CD14-positive monocyte (primary cell): Measurements from ENCODE around the gene OFD1. TPM values are rescaled to one million over a fixed set of nuclear protein-coding genes. Genes with fewer than 3 reads are reported as not detected.

ENCODE experiments used
- DNase-seq, 3 donors: peaks; one replicate each; pipeline ENCODE4 v3.0.0-alpha.2; 2011 to 2022
- H2AFZ ChIP-seq: 2 replicates; pipeline ENCODE4 v1.6.0; 2012; ENCODE audit warnings: mild to moderate bottlenecking, low read depth, low read length, inconsistent platforms; ENCODE audit not compliant: insufficient read depth, poor library complexity, severe bottlenecking
- H3K27ac ChIP-seq, 2 donors: 1 replicate in 1 of 2; 2 replicates in 1 of 2; pipeline ENCODE4 v1.5.1; 2012 to 2013; ENCODE audit warnings: low read length in 2 of 2, control low read depth in 1 of 2, inconsistent platforms in 1 of 2, low read depth in 1 of 2, mild to moderate bottlenecking in 1 of 2
- H3K27me3 ChIP-seq, 2 donors: one replicate each; pipeline versions ENCODE4 v1.6.0 to v1.6.1; 2011 to 2013; ENCODE audit warnings: low read length in 2 of 2; ENCODE audit not compliant: control insufficient read depth in 2 of 2, insufficient read depth in 2 of 2
- H3K36me3 ChIP-seq, 2 donors: replicated peaks in 1 of 2; 1 replicate in 1 of 2; 2 replicates in 1 of 2; pipeline versions ENCODE4 v1.5.1 to v1.6.1; 2012 to 2013; ENCODE audit warnings: low read length in 2 of 2, control low read depth in 1 of 2, inconsistent platforms in 1 of 2, mild to moderate bottlenecking in 1 of 2; ENCODE audit not compliant: insufficient read depth in 2 of 2, control insufficient read depth in 1 of 2
- H3K4me1 ChIP-seq, 2 donors: 1 replicate in 1 of 2; 2 replicates in 1 of 2; pipeline versions ENCODE4 v1.5.1 to v1.6.1; 2012 to 2013; ENCODE audit warnings: low read length in 2 of 2, control low read depth in 1 of 2, inconsistent platforms in 1 of 2, mild to moderate bottlenecking in 1 of 2, moderate library complexity in 1 of 2; ENCODE audit not compliant: insufficient read depth in 2 of 2, control insufficient read depth in 1 of 2
- H3K4me2 ChIP-seq: replicated peaks from 2 replicates; pipeline ENCODE3; 2012; ENCODE audit warnings: low read length, moderate library complexity, mild to moderate bottlenecking; ENCODE audit not compliant: poor library complexity, severe bottlenecking; ENCODE audit errors: extremely low read depth
- H3K4me3 ChIP-seq, 3 experiments: fragments of 200-600 bp in 1 of 3; sonication (generic) in 1 of 3; replicated peaks in 1 of 3; 1 replicate in 2 of 3; 2 replicates in 1 of 3; pipeline ENCODE4 v1.5.1; 2011 to 2013; ENCODE audit warnings: low read length in 3 of 3, mild to moderate bottlenecking in 3 of 3, control low read depth in 2 of 3, low read depth in 2 of 3, inconsistent platforms in 1 of 3, moderate library complexity in 1 of 3
- H3K79me2 ChIP-seq: 2 replicates; pipeline ENCODE4 v1.6.0; 2012; ENCODE audit warnings: mild to moderate bottlenecking, control low read depth, inconsistent platforms, low read length, moderate library complexity; ENCODE audit not compliant: insufficient read depth
- H3K9ac ChIP-seq: 2 replicates; pipeline ENCODE4 v1.6.0; 2017; ENCODE audit warnings: low read length, mild to moderate bottlenecking; ENCODE audit not compliant: insufficient read depth, poor library complexity, severe bottlenecking
- H3K9me3 ChIP-seq, 2 donors: replicated peaks in 1 of 2; 1 replicate in 1 of 2; 2 replicates in 1 of 2; pipeline versions ENCODE4 v1.5.1 to v1.6.1; 2012 to 2013; ENCODE audit warnings: low read length in 2 of 2, control low read depth in 1 of 2; ENCODE audit not compliant: control insufficient read depth in 1 of 2, insufficient read depth in 1 of 2
- H4K20me1 ChIP-seq: 2 replicates; pipeline ENCODE4 v1.6.0; 2012; ENCODE audit warnings: mild to moderate bottlenecking, low read length, control low read depth, moderate library complexity; ENCODE audit not compliant: insufficient read depth
- H3K27ac Mint-ChIP-seq, 7 donors: one replicate each; pipeline ENCODE4 v1.8.0; 2020; ENCODE audit warnings: mild to moderate bottlenecking in 7 of 7, mixed read lengths in 7 of 7, moderate library complexity in 6 of 7, inconsistent platforms in 2 of 7
- H3K27me3 Mint-ChIP-seq, 3 donors: one replicate each; pipeline ENCODE4 v1.8.0; 2021 to 2022; ENCODE audit warnings: low read depth in 3 of 3, mild to moderate bottlenecking in 3 of 3, mixed read lengths in 3 of 3, moderate library complexity in 3 of 3, inconsistent platforms in 1 of 3
- H3K36me3 Mint-ChIP-seq, 2 donors: one replicate each; pipeline ENCODE4 v1.8.0; 2020; ENCODE audit warnings: mixed read lengths in 2 of 2, inconsistent platforms in 1 of 2, mild to moderate bottlenecking in 1 of 2
- H3K4me1 Mint-ChIP-seq: one replicate; pipeline ENCODE4 v1.8.0; 2020; ENCODE audit warnings: mild to moderate bottlenecking, mixed read lengths
- H3K4me3 Mint-ChIP-seq, 2 donors: one replicate each; pipeline ENCODE4 v1.8.0; 2020; ENCODE audit warnings: mild to moderate bottlenecking in 2 of 2, mixed read lengths in 2 of 2, moderate library complexity in 1 of 2
- H3K9me3 Mint-ChIP-seq, 7 donors: one replicate each; pipeline ENCODE4 v1.8.0; 2020 to 2022; ENCODE audit warnings: mixed read lengths in 7 of 7, mild to moderate bottlenecking in 6 of 7, moderate library complexity in 6 of 7, inconsistent platforms in 2 of 7
- WGBS: methylation state at CpG from one replicate; pipeline ENCODE4 v1.1.5; 2013; ENCODE audit warnings: missing lambda C conversion rate; ENCODE audit not compliant: insufficient coverage; 5-methylcytosine and 5-hydroxymethylcytosine counted together
- intact Hi-C, 2 donors: fragments of 100-400 bp; cut with micrococcal nuclease; formaldehyde crosslinking; loops; one replicate each; pipeline versions ENCODE4 v1.15.0 to v1.15.1; 2023
- polyA plus RNA-seq, 3 donors: library from polyadenylated mRNA; depleted of rRNA in 1 of 3; unstranded in 2 of 3; stranded (reverse) in 1 of 3; fragments of 300-500 nt in 2 of 3; fragments of >200 nt in 1 of 3; fragmentation: Illumina TruSeq in 2 of 3; gene quantifications; 1 replicate in 2 of 3; 2 replicates in 1 of 3; pipeline ENCODE4 v1.2.3, GENCODE V29; 2012 to 2021
- TF ChIP-seq, protein P1 (sequence below): fragments of 200-600 bp; IDR thresholded peaks from one replicate; pipeline ENCODE4 v1.8.0; 2022; ENCODE audit warnings: antibody characterized with exemption, mild to moderate bottlenecking

Gene OFD1
- polyA plus RNA-seq, 3 donors = 2.4 to 10.2 (median 2.9) TPM

DNA sequence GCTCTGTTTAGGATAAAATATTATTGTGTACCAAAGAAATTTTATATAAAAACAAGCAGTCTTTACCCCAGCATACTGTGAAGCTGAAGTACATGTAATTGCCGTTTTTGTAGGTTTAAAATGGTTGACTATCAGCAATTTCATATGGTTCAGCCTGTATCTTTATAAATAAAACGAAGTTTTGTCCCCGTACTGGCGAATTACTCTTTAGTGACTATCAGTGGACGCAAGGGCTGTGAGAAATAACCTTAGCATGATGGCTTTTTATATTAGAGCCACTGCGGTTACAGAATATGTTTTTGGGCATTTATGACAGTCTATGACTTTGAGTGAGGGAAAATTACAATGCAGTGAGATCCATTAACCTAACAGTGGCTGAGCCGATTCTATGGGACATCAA, 81.1 kb downstream of the OFD1 start:
- no peaks in the 10 kb centered on the region for H4K20me1 ChIP-seq
- H3K27me3 ChIP-seq = peaks cover 0 to 14% of the 10 kb centered on the region in 2 donors
- H3K79me2 ChIP-seq = no peaks in the 10 kb centered on the region
- H3K4me3 ChIP-seq = no peak overlapping the region
- H3K9me3 Mint-ChIP-seq = peaks cover 0 to 3% (median 2%) of the 10 kb centered on the region in 7 donors
- no peaks in the 10 kb centered on the region for H3K4me1 Mint-ChIP-seq
- no peak overlapping the region for H2AFZ ChIP-seq
- WGBS = no CpG with 5 or more reads among the region's 7 CpGs
- no peaks in the 10 kb centered on the region for H3K36me3 ChIP-seq
- H3K27ac Mint-ChIP-seq = no peak overlapping the region
- no peaks in the 10 kb centered on the region for H3K9me3 ChIP-seq
- no peak overlapping the region for H3K9ac ChIP-seq
- H3K27ac ChIP-seq = no peak overlapping the region
- H3K4me3 Mint-ChIP-seq = no peak overlapping the region
- no peak overlapping the region for H3K4me2 ChIP-seq
- no peak for DNase-seq
- TF ChIP-seq, protein P1, sequence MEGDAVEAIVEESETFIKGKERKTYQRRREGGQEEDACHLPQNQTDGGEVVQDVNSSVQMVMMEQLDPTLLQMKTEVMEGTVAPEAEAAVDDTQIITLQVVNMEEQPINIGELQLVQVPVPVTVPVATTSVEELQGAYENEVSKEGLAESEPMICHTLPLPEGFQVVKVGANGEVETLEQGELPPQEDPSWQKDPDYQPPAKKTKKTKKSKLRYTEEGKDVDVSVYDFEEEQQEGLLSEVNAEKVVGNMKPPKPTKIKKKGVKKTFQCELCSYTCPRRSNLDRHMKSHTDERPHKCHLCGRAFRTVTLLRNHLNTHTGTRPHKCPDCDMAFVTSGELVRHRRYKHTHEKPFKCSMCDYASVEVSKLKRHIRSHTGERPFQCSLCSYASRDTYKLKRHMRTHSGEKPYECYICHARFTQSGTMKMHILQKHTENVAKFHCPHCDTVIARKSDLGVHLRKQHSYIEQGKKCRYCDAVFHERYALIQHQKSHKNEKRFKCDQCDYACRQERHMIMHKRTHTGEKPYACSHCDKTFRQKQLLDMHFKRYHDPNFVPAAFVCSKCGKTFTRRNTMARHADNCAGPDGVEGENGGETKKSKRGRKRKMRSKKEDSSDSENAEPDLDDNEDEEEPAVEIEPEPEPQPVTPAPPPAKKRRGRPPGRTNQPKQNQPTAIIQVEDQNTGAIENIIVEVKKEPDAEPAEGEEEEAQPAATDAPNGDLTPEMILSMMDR = no peak
- H3K4me1 ChIP-seq = no peaks in the 10 kb centered on the region
- intact Hi-C loops = no loop called here
- H3K27me3 Mint-ChIP-seq = peaks cover 1 to 22% (median 3%) of the 10 kb centered on the region in 3 donors
- H3K36me3 Mint-ChIP-seq = no peaks in the 10 kb centered on the region

DNA sequence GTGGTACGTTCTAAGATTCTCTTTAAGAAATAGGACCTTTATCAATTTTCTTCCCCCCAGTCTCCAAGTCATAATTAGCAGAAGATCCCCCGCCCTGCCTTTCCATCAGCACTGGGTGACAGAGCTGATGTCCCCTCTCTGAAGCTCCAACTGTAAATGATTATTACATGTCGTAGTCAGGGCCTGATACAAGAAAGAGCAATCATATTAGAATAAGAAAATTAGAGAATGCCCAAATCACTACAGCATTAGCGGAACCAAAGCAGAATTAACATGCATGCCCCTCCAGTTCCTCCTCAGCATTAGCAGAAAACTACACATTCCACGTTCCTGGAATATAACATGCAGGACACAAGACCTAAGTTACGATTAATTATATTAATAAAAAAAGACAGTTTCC, 81.6 kb downstream of the OFD1 start:
- no peaks in the 10 kb centered on the region for H3K9me3 ChIP-seq
- H3K9ac ChIP-seq = no peak overlapping the region
- peaks cover 0 to 14% of the 10 kb centered on the region in 2 donors for H3K27me3 ChIP-seq
- no CpG with 5 or more reads among the region's 6 CpGs for WGBS
- Mint-ChIP-seq H3K27me3 (peaks cover 1 to 19% (median 4%) of the 10 kb centered on the region in 3 donors), H3K27ac (no peak overlapping the region), H3K36me3 (no peaks in the 10 kb centered on the region), H3K4me1 (no peaks in the 10 kb centered on the region), H3K4me3 (no peak overlapping the region), H3K9me3 (peaks cover 0 to 3% (median 2%) of the 10 kb centered on the region in 7 donors)
- TF ChIP-seq, protein P1 = no peak
- no peak overlapping the region for H3K27ac ChIP-seq
- H3K79me2 ChIP-seq = no peaks in the 10 kb centered on the region
- H4K20me1 ChIP-seq = no peaks in the 10 kb centered on the region
- intact Hi-C loops = no loop called here
- no peaks in the 10 kb centered on the region for H3K36me3 ChIP-seq
- H3K4me1 ChIP-seq = no peaks in the 10 kb centered on the region
- no peak overlapping the region for H2AFZ ChIP-seq
- no peak overlapping the region for H3K4me3 ChIP-seq
- H3K4me2 ChIP-seq = no peak overlapping the region
- DNase-seq = no peak
